HEK293 (cell line): ENCODE results near the gene KLHL14.

ENCODE experiments used
- CTCF ChIA-PET: fragments of 350-600 bp; formaldehyde crosslinking; extraction: SDS; loops from one replicate; lab custom pipeline; 2021; ENCODE audit warnings: antibody characterized with exemption; lab: Yijun Ruan, JAX
- POLR2A ChIA-PET: fragments of 300-600 bp; formaldehyde crosslinking; extraction: SDS; loops from one replicate; lab custom pipeline; 2020; ENCODE audit warnings: antibody characterized with exemption, inconsistent platforms; lab: Yijun Ruan, JAX
- H3K27ac ChIP-seq: fragments of 200-500 bp; sonication (Bioruptor generic); 2 replicates; pipeline ENCODE4 v1.5.1; 2014; ENCODE audit warnings: low read depth, low read length, control low read depth, inconsistent platforms; ENCODE audit errors: extremely low read depth
- H3K36me3 ChIP-seq, 2 experiments: fragments of 200-500 bp in 1 of 2; sonication (Bioruptor generic) in 1 of 2; 1 replicate in 1 of 2; 2 replicates in 1 of 2; pipeline ENCODE4 v1.5.1; 2014 to 2017; ENCODE audit warnings: inconsistent platforms in 2 of 2, low read length in 2 of 2; ENCODE audit not compliant: control insufficient read depth in 2 of 2, insufficient read depth in 1 of 2
- H3K4me1 ChIP-seq: fragments of 200-500 bp; sonication (Bioruptor generic); 2 replicates; pipeline ENCODE4 v1.5.1; 2014; ENCODE audit warnings: mild to moderate bottlenecking, low read length, inconsistent platforms; ENCODE audit not compliant: control insufficient read depth, insufficient read depth
- H3K4me3 ChIP-seq: 2 replicates; pipeline ENCODE4 v1.5.1; 2011; ENCODE audit warnings: low read depth, mild to moderate bottlenecking, control low read depth, low read length, moderate library complexity
- H3K9me3 ChIP-seq: fragments of 200-500 bp; sonication (Bioruptor generic); 2 replicates; pipeline ENCODE4 v1.5.1; 2014; ENCODE audit warnings: low read depth, low read length, inconsistent platforms; ENCODE audit not compliant: control insufficient read depth, insufficient read depth
- PRDM1 ChIP-seq: fragments of 450-650 bp; formaldehyde crosslinking; IDR thresholded peaks from 2 replicates; pipeline ENCODE4; 2016; ENCODE audit warnings: missing biosample characterization, missing genetic modification characterization
- ZBTB21 ChIP-seq: fragments of 450-650 bp; formaldehyde crosslinking; IDR thresholded peaks from 2 replicates; pipeline ENCODE4 v1.5.1; 2017; ENCODE audit warnings: missing biosample characterization, missing genetic modification characterization
- ZNF10 ChIP-seq: fragments of 450-650 bp; formaldehyde crosslinking; IDR thresholded peaks from 2 replicates; pipeline ENCODE4 v1.5.1; 2017; ENCODE audit warnings: missing biosample characterization, missing genetic modification characterization
- ZNF132 ChIP-seq: fragments of 450-650 bp; formaldehyde crosslinking; IDR thresholded peaks from 2 replicates; pipeline ENCODE4 v1.5.1; 2017; ENCODE audit warnings: missing biosample characterization, missing genetic modification characterization, borderline replicate concordance
- ZNF426 ChIP-seq: fragments of 450-650 bp; formaldehyde crosslinking; IDR thresholded peaks from 2 replicates; pipeline ENCODE4 v1.5.1; 2017; ENCODE audit warnings: missing biosample characterization, missing genetic modification characterization, mild to moderate bottlenecking, inconsistent platforms, moderate library complexity
- ZNF596 ChIP-seq: fragments of 450-650 bp; IDR thresholded peaks from 2 replicates; pipeline ENCODE4 v1.5.0; 2018; ENCODE audit warnings: missing biosample characterization, mild to moderate bottlenecking, missing genetic modification characterization, moderate library complexity
- TF ChIP-seq, protein P1 (sequence below): fragments of 450-650 bp; formaldehyde crosslinking; IDR thresholded peaks from 2 replicates; pipeline ENCODE4 v1.5.1; 2016; ENCODE audit warnings: missing biosample characterization, missing genetic modification characterization
- TF ChIP-seq, protein P2 (sequence below): fragments of 450-650 bp; IDR thresholded peaks from 2 replicates; pipeline ENCODE4 v1.5.1; 2018; ENCODE audit warnings: missing biosample characterization, mild to moderate bottlenecking, missing genetic modification characterization
- TF ChIP-seq, protein P3 (sequence below): fragments of 450-650 bp; formaldehyde crosslinking; IDR thresholded peaks from 2 replicates; pipeline ENCODE4 v1.5.1; 2016; ENCODE audit warnings: missing biosample characterization, missing genetic modification characterization
- TF ChIP-seq, protein P4 (sequence below): fragments of 450-650 bp; IDR thresholded peaks from 2 replicates; pipeline ENCODE4 v1.5.1; 2018; ENCODE audit warnings: missing biosample characterization, missing genetic modification characterization
- TF ChIP-seq, protein P5 (sequence below): fragments of 450-650 bp; formaldehyde crosslinking; IDR thresholded peaks from 2 replicates; pipeline ENCODE4 v1.5.1; 2016; ENCODE audit warnings: missing biosample characterization, missing genetic modification characterization

The KLHL14 gene

DNA sequence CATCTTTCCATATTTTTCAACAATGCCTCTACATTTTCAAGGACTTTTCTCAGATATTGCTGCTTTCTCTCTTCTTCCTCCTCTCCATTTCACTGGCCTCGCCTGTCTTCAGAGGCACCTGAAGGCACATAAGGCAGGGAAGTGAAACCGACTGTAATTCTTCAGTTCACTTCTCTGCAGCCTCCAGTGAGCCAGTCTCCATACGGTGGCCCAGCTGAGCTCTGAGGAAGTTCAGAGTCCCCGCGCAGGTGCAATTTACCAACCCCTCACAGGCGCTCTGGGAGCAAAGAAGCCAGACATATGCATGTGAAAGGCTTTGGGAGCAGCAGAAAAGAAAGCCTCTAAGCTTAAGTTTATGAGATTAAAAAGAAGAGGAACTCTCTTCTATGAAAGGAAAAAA is 12.4 kb downstream of the KLHL14 start (continued):
- TF ChIP-seq, protein P1, sequence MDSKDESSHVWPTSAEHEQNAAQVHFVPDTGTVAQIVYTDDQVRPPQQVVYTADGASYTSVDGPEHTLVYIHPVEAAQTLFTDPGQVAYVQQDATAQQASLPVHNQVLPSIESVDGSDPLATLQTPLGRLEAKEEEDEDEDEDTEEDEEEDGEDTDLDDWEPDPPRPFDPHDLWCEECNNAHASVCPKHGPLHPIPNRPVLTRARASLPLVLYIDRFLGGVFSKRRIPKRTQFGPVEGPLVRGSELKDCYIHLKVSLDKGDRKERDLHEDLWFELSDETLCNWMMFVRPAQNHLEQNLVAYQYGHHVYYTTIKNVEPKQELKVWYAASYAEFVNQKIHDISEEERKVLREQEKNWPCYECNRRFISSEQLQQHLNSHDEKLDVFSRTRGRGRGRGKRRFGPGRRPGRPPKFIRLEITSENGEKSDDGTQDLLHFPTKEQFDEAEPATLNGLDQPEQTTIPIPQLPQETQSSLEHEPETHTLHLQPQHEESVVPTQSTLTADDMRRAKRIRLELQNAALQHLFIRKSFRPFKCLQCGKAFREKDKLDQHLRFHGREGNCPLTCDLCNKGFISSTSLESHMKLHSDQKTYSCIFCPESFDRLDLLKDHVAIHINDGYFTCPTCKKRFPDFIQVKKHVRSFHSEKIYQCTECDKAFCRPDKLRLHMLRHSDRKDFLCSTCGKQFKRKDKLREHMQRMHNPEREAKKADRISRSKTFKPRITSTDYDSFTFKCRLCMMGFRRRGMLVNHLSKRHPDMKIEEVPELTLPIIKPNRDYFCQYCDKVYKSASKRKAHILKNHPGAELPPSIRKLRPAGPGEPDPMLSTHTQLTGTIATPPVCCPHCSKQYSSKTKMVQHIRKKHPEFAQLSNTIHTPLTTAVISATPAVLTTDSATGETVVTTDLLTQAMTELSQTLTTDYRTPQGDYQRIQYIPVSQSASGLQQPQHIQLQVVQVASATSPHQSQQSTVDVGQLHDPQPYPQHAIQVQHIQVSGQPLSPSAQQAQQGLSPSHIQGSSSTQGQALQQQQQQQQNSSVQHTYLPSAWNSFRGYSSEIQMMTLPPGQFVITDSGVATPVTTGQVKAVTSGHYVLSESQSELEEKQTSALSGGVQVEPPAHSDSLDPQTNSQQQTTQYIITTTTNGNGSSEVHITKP (tag by site-specific recombination), result no peak
- no peak for TF ChIP-seq ZNF10 (tag by site-specific recombination)
- TF ChIP-seq ZNF426 (tag by site-specific recombination), result no peak
- TF ChIP-seq, protein P2, sequence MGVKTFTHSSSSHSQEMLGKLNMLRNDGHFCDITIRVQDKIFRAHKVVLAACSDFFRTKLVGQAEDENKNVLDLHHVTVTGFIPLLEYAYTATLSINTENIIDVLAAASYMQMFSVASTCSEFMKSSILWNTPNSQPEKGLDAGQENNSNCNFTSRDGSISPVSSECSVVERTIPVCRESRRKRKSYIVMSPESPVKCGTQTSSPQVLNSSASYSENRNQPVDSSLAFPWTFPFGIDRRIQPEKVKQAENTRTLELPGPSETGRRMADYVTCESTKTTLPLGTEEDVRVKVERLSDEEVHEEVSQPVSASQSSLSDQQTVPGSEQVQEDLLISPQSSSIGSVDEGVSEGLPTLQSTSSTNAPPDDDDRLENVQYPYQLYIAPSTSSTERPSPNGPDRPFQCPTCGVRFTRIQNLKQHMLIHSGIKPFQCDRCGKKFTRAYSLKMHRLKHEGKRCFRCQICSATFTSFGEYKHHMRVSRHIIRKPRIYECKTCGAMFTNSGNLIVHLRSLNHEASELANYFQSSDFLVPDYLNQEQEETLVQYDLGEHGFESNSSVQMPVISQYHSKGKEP (tag by site-specific recombination), result no peak
- TF ChIP-seq, protein P3, sequence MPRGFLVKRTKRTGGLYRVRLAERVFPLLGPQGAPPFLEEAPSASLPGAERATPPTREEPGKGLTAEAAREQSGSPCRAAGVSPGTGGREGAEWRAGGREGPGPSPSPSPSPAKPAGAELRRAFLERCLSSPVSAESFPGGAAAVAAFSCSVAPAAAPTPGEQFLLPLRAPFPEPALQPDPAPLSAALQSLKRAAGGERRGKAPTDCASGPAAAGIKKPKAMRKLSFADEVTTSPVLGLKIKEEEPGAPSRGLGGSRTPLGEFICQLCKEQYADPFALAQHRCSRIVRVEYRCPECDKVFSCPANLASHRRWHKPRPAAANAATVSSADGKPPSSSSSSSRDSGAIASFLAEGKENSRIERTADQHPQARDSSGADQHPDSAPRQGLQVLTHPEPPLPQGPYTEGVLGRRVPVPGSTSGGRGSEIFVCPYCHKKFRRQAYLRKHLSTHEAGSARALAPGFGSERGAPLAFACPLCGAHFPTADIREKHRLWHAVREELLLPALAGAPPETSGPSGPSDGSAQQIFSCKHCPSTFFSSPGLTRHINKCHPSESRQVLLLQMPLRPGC, result no peak
- peak; percentile 46; the same call in 1 of the 2 replicates for TF ChIP-seq PRDM1 (tag by site-specific recombination)
- TF ChIP-seq, protein P4, sequence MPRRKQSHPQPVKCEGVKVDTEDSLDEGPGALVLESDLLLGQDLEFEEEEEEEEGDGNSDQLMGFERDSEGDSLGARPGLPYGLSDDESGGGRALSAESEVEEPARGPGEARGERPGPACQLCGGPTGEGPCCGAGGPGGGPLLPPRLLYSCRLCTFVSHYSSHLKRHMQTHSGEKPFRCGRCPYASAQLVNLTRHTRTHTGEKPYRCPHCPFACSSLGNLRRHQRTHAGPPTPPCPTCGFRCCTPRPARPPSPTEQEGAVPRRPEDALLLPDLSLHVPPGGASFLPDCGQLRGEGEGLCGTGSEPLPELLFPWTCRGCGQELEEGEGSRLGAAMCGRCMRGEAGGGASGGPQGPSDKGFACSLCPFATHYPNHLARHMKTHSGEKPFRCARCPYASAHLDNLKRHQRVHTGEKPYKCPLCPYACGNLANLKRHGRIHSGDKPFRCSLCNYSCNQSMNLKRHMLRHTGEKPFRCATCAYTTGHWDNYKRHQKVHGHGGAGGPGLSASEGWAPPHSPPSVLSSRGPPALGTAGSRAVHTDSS, result no peak

DNA sequence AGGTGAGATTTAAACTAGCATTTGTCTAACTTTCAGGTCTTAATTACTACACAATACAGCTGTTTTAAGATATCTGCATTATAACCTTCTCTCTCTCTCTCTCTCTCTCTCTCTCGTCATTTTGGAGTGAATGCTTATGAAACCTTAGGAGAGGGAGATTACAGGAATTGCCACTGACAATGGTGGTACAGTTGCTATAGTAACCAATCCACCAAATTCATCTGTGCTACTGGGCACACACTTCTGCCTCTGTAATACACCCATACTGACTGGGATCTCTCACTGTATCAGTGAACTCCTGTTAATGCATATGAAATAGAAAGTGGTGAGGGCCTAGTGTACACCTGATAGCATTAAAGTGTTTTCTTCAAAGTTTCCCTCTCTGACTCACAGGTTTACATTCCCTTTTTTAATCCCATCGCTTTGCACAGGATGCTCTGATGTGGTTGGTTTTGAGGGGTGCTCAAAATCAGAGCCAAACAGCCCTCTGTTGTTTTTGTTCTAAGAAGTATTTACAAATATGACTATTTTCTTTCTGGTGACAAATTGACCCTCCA is 13.1 kb downstream of the KLHL14 start:
- Histone ChIP-seq H3K9me3 (no peaks in the 10 kb centered on the region), H3K4me1 (peaks cover 3% of the 10 kb centered on the region; the same call in 1 of the 2 replicates), H3K27ac (no peak overlapping the region), H3K4me3 (no peak overlapping the region), H3K36me3 (no peaks in the 10 kb centered on the region)
- CTCF ChIA-PET, result interaction anchor here (0.6 kb wide), 2 partner anchors 42 to 167 kb away, joined by 3 read pairs; no protein-coding TSS in a partner anchor
- TF ChIP-seq, protein P4, result no peak
- TF ChIP-seq ZNF596 (tag by site-specific recombination), result 0 out of 2 replicates have a peak, but pooled peaks have one; percentile 38
- TF ChIP-seq, protein P1 (tag by site-specific recombination), result no peak
- TF ChIP-seq, protein P5, sequence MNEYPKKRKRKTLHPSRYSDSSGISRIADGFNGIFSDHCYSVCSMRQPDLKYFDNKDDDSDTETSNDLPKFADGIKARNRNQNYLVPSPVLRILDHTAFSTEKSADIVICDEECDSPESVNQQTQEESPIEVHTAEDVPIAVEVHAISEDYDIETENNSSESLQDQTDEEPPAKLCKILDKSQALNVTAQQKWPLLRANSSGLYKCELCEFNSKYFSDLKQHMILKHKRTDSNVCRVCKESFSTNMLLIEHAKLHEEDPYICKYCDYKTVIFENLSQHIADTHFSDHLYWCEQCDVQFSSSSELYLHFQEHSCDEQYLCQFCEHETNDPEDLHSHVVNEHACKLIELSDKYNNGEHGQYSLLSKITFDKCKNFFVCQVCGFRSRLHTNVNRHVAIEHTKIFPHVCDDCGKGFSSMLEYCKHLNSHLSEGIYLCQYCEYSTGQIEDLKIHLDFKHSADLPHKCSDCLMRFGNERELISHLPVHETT (tag by site-specific recombination), result no peak
- TF ChIP-seq ZNF132 (tag by site-specific recombination), result no peak
- no peak for TF ChIP-seq ZBTB21 (tag by site-specific recombination)
- TF ChIP-seq, all 188 proteins: peak for 1
- POLR2A ChIA-PET, result no interaction called here
